C4-2B (cell line): ENCODE results near the gene RASAL2.

Experiments used
- H3K27ac ChIP-seq: fragments of 450-650 bp; 2 replicates; pipeline ENCODE4 v1.5.1; 2017
- ZFX ChIP-seq: fragments of 450-650 bp; IDR thresholded peaks from 2 replicates; pipeline ENCODE4 v1.6.1; 2017
- TF ChIP-seq, protein P1 (sequence below): fragments of 450-650 bp; conservative IDR thresholded peaks from 2 replicates; pipeline ENCODE4 v1.5.1; 2017; ENCODE audit warnings: mild to moderate bottlenecking

Gene RASAL2

DNA sequence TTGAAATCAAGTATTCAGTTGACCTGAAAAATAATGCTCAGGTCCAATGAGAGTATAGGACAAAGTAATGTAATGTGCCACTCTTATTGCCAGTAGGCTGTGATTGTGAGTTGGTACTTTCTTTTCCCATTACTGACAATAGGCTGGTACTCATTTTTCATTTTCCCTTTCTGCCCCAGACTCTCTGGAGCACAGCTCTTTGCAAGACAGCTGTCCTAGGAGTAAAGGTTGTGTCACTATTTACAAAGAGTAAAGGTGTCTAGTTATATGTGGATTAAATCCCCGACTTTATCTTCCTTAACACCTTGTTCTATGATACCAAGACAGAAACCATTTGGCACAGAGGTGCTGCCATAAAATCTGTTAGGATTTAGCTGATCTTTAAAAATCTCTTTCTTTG, 32.3 kb upstream of the RASAL2 start:
- TF ChIP-seq, protein P1, sequence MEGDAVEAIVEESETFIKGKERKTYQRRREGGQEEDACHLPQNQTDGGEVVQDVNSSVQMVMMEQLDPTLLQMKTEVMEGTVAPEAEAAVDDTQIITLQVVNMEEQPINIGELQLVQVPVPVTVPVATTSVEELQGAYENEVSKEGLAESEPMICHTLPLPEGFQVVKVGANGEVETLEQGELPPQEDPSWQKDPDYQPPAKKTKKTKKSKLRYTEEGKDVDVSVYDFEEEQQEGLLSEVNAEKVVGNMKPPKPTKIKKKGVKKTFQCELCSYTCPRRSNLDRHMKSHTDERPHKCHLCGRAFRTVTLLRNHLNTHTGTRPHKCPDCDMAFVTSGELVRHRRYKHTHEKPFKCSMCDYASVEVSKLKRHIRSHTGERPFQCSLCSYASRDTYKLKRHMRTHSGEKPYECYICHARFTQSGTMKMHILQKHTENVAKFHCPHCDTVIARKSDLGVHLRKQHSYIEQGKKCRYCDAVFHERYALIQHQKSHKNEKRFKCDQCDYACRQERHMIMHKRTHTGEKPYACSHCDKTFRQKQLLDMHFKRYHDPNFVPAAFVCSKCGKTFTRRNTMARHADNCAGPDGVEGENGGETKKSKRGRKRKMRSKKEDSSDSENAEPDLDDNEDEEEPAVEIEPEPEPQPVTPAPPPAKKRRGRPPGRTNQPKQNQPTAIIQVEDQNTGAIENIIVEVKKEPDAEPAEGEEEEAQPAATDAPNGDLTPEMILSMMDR, result no peak
- H3K27ac ChIP-seq, result no peak overlapping the region

DNA sequence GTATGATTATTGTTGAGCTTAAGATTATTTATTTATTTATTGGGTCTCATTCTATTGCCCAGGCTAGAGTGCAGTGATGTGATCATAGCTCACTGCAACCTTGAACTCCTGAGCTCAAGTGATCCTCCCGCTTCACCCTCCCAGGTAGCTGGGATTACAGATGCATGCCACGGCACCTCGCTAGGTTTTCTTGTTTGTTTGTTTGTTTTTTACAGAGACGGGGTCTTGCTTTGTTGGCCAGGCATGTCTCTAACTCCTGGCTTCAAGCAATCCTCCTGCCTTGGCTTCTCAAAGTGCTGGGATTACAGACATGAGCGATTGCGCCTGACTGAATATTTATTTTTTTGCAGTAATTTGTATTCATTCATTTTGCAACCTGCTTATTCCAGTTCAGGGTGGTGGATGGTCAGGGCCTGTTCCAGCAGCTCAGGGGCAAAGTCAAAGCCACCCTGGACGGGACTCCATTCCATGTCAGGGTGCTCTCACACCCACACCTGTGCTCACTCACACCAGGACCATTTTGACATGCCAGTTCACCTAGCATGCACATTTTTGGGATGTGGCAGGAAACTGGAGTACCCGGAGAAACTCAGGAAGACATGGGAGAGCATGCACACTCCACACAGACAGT, 29.6 kb upstream of the RASAL2 start:
- TF ChIP-seq, protein P1, result no peak
- no peak for TF ChIP-seq ZFX
- no peak overlapping the region for H3K27ac ChIP-seq

DNA sequence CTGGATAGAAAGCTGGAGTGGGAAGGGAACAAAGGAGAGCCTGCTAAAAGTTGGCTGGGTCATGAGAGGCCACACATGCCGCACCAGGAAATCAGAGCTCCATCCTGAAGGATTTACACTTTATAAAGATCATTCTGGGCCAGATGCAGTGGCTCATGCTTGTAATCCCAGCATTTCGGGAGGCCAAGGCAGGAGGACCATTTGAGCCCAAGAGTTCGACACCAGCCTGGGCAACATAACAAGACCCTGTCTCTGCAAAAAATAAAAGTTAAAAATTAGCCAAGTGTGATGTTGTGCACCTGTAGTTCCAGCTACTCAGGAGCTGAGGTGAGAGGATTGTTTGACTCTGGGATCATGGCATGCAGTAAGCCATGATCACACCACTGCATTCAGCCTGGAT, 28.7 kb upstream of the RASAL2 start:
- TF ChIP-seq, protein P1, result no peak
- no peak for TF ChIP-seq ZFX

DNA sequence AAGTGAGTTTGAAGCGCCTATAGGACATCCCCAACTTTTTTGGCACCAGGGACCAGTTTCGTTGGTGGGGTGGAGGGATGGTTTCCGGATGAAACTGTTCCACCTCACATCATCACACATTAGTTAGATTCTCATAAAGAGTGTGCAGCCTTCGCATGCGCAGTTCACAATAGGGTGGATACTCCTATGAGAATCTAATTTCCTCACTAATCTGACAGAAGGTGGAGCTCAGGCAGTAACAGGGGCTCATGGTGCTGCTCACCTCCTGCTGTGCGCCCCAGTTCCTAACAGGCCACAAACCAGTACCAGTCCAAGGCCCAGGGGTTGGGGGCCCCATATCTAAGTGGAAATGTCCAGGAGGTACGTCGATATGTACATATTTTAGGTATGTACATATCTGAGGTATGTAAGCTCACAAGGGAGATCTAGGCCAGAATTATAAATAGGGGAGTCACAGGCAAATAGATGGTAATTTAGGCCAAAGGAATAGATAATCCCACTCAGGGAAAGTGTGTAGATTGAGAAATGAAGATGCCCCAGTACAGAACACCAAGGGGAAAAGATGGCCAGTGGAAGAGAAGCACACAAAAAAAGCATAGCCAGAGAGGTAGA, 27.5 kb upstream of the RASAL2 start:
- no peak overlapping the region for H3K27ac ChIP-seq
- TF ChIP-seq ZFX, result no peak
- TF ChIP-seq, protein P1, result no peak

More for the DNA sequence above, 28.7 kb upstream of the RASAL2 start:
- H3K27ac ChIP-seq, result no peak overlapping the region

DNA sequence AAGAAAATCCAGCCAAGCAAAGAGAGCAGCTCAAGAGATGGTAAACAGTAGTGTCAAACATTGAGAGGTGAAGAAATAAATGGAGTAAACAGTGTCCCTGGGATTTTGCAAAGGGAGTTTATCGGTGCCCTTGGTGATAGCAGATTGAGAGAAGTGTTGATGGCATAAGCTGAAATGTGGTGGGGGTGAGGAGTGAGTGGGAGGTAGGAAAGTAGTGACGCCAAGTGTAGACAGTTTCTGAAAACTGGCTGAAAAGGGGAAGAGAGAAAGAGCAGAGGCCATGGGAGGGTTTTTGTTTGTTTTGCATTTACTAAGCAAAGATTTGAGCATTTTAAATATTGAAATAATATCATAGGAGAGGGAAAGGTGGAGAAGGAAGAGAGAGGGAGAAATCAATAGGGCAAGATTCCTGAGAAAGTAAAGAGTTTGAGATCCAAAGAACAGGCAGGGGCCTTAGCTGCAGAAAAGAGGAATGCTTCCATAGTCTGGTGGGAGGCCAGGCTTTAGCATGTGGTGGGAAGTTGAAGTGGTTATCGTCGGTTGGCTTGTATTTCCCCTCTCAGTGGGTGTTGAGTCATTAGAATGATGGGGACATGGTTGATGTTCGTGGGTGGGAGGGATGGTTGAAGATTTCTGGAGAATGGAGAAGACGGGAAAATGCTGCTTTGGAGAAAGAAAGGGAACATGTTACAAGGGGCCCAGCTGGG, 26.8 kb upstream of the RASAL2 start:
- TF ChIP-seq ZFX, result no peak
- TF ChIP-seq, protein P1, result no peak
- no peak overlapping the region for H3K27ac ChIP-seq

DNA sequence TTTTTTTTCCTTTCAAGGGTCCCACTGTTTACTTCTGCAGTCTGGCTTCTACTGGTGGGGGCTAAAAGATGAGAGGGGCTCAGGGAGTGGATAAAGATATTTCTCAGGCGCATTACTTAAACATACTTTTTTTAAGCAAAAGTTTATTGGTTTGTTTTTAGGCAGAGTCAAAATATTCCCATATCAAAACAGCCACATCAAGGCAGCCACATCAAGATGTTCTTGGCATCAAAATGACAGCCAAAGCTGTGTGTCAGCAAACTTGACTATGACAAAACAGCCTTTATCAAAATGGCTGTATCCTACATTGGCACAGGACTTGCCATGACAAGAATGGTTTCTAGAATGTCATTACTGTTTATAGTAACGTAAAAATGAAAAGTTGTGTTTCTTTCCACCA, 22.1 kb upstream of the RASAL2 start:
- no peak overlapping the region for H3K27ac ChIP-seq
- no peak for TF ChIP-seq ZFX
- TF ChIP-seq, protein P1, result no peak

DNA sequence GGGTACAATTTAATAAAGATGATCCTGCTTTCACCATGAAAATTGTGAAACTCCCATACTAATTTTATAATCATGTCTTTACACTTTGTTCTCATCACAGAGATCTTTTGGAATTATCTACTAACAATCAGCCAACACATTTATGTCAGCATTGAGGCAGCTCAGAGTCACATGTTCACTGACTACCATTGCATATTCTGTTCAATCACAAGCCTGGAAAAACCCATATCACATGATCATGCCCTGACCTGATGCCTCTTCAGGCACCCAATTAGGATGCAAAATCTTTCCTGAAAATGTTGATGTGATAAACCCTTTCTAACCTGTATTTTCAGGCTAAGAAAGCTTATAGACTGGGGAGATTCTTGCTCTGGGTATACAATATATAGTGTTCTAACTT, 21.6 kb upstream of the RASAL2 start:
- TF ChIP-seq, protein P1, result no peak
- TF ChIP-seq ZFX, result no peak

More for the DNA sequence above, 21.6 kb upstream of the RASAL2 start:
- H3K27ac ChIP-seq, result no peak overlapping the region
